Activated T-cell treated with anti-CD3 and anti-CD28 coated beads for 24 hours (primary cell): ENCODE measurements around the gene TIGAR.

ENCODE experiments used
- DNase-seq: peaks from one replicate; pipeline ENCODE4 v3.0.0-alpha.2; 2020; ENCODE audit warnings: low read depth

Gene TIGAR

DNA sequence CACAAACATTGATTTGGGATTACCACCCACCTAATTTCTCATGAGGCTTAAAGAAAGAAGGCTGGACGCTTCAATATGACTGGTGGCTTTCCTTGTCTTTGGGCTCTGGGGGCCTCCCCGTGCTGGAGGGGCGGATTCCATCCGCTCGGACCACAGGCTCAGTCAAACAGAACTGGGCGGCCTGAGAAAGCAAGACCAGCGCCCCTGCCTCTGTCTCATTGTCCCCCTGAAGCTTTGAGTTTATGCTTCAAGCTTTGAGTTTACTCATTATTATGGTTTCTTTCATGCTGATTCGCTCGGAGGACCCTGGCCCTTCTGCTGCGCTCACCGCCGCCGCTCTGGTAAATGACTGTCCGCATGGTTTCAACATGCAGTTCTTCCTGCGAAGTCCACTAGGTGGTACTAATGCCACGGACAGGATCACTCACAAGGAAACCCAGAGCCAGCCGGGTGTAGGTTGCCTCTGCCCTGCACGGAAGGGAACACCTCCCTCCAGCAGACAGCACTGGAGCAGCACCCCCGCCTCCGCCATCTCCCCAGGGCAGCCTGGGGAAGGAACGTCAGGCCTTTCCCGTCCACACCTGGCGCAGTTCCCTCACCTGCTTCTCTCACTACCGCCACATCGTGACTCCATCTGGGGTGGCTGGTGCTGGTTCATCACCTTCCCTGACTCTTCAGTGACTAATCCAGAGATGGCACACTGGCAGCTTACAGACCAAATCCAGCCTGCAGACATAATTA is 13.2 kb upstream of the TIGAR start:
- DNase-seq, result no peak

DNA sequence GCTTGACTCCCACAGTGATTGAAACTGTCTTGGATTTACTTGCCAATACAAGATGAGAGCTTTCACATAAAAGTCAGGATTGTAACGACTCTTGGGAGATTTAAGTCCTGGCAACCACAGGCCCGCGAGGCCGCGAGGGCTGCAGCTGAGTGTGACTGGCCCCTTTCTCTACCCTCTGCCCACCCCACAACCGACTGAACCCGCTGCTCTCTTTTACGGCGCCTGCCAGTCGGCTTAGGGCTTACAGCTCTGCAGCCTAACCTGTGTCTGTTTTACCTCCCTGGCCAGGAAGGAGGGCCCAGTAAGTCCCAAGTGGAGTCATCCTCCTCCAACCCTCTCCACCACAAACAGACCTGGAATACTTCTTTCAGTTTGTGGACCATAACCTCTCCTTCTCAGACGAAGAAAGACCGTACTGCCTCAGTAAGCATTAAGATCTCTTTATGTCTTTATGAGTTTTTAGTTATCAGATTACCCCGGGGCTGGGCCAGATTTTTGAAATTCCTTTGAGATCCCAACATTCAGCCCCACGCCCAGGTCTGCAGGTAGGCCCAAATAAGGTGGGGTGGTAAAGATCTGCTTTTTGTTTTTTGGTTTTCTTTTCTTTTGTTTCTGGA is 12.6 kb upstream of the TIGAR start:
- DNase-seq, result no peak

DNA sequence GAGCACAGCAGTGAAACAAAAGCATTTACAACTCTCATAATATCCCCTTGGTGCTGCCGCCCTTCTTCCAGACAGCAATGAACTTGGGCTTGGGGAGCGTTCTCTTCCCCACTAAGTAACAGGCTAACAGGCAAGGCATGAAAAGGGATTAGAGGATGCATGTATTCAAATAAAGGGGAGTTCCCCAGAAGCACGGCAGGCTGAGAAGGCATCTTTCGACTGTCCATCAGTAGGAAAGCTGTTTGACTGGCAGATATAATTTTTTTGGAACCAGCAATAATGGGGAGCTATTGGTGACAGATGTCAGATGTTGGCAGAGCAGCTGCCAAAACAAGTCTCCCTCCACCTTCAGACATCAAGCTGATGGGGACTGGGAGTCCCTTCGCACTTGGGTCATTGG is 9.2 kb upstream of the TIGAR start:
- DNase-seq, result no peak

DNA sequence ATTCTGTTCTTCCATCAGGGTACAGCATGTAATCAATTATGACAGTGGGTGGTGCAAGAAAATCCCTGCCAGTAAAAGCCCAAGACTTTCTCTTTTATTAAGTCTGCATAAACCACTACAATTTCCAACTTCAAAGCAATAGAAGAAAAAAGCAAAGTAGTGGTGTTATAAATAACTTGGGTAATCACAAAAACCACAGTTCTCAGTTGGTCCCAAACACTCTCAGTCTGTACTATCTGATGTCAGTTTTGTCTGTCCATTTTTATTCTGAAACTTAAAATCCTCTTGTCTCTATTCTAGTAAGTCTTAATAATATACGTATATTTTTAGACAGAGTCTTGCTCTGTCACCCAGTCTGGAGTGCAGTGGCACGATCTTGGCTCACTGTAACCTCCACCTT is 8.8 kb upstream of the TIGAR start:
- no peak for DNase-seq

DNA sequence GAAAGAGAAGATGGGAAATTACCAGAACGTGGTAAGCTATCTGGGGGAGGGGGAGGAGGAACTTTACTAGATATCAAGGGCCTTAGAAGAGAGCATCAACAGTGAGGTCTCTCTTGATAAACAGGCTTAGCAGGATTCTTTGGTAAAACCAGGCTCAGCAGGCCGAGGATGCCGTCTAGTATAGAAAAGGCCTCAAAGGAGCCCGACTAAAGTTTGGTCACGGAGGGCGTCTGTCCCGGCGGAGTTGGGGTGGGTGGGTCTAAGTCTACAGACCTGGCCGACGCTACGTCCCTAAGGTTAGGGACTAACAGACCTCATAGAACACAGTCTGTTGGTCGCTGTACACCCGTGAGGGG is 538 bp upstream of the TIGAR start:
- DNase-seq, result no peak

DNA sequence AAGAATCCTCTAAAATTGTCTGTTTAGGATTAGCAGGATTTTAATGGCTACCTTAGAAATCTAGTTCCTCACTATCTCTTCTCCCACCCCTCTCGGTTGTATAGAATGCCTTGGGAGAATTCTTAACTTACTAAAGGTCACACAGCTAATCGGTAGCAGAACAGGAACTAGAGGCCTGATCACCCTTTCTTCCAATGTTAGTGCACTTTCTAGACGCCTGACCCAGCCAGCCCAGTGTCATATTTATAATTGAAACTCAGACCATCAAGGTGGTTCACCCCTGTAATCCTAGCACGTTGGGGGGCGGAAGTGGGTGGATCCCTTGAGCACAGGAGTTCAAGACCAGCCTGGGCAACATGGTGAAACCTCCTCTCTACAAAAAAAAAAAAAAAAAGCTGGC is 1.7 kb downstream of the TIGAR start:
- DNase-seq, result no peak

DNA sequence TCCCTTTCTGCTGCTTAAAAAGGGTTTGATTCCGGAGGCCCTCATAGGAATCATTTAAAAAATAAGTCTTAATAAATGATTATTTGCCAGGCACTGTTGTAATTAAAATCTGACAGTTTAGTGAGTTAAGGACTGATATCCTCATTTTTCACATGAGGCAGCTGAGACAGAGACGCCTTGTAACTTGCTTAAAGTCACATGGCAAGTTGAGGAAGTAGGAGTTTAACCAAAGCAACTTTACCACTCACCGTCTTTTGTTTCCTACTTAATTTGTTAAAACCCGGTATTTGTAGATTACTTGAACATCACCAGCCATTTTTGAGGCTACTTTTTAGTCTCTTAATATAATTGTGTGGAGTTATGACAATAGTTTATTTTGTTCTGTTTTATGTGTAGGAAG is 2.4 kb downstream of the TIGAR start:
- DNase-seq, result no peak

DNA sequence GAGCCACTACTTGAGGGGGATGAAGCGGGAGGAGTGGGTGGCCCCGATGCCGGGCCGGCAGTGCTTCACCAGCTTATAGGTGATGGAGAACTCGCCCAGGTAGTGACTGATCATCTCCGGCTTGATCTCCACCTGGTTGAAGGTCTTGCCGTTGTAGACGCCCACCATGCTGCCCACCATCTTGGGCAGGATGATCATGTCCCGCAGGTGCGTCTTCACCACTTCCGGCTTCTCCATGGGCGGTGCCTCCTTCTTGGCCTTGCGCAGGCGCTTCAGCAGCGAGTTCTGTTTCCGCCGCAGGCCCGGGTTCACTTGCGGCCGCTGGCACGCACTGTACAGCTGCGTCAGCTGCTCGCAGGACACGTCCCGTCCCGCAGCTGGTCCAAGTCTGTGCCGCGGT is 3.4 kb downstream of the TIGAR start:
- no peak for DNase-seq

DNA sequence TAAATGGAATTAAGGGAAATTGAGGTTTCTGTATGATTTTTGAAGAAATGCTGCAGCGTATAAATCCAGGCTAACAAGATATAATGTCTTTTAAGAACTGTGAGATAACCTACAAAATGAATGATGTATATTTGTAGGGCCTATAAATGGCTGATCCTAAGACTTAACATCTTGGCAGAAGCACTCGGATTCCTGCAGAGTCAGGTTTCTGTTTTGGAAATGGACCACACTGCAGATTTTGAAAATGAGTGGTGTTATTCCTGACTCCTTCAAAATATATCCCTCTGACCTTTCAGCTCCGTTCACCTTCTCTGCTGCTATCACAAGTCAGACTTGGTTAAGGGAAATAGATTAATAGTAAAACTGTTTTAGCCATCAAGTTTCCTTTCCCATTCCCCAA is 5.0 kb downstream of the TIGAR start:
- no peak for DNase-seq

DNA sequence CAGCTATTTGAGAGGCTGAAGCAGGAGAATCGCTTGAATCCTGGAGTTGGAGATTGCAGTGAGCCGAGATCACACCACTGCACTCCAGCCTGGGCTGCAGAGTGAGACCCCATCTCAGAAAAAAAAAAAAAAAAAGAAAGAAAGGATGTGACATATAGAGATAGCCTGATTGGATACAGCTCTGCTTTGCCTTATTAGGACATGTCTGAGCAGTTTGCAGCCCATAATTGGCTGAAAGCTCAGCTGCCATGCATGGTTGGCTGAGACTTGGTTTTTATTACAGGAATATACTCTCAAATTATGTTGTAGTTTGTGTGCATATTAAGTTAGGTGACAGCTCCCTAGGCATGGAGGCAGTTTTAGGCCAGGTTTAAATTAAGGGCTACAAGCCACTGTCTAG is 6.3 kb downstream of the TIGAR start:
- DNase-seq, result no peak

DNA sequence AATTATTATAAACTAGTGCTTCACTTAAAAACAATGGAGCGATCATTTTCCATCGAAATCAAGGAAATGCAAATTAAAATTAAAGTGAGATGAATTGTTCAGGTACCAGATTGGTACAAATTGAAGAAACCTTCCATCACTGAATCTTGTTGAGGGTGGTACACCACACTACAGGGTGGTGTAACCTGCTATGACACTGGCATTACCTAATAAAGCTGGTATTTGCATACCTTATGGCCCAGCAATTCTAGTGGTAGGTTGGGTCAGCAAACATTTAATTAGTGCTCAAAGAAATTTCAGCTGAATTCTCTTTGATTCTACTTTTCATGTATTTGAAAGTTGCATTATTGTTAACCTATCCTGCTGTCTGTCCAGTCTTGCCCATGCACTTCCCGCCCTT is 9.2 kb downstream of the TIGAR start:
- no peak for DNase-seq

DNA sequence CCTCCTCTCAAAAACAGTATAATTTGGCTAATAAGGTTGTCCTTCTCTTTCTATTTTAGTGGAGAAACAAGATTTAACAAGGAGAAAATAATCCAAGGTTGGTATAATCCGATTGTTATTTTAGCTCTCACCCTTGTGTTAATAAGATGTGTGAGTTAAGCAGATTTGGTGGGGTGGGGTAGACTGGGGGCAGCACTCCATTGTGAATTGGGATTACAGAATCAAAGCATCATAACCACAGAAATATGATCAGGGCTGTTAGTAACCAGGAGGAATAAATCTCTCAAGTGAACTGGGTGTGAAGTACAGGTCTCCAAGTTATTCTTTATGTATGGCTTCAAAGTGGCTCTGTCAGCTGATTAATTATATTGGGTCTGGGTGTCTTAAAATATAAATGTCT is 10.2 kb downstream of the TIGAR start:
- DNase-seq, result no peak

DNA sequence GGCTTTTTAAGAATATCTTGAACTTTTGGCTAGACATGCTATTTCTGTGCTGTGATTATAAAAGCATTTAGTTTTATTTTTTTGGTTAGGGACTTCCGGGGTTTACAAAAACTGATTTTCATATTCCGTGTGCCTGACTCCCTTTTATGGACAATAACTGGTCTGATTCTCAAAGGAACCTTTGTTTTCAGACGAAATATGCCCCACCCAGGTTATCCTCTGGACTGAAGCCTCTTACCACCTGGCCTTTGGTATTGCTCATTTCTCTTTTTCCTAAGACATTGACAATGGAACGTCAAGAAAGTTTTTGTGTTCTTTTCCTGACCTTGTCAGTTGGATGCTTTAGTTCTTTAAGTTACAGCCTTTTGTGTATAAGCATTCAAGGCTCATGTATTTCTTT is 10.8 kb downstream of the TIGAR start:
- no peak for DNase-seq

DNA sequence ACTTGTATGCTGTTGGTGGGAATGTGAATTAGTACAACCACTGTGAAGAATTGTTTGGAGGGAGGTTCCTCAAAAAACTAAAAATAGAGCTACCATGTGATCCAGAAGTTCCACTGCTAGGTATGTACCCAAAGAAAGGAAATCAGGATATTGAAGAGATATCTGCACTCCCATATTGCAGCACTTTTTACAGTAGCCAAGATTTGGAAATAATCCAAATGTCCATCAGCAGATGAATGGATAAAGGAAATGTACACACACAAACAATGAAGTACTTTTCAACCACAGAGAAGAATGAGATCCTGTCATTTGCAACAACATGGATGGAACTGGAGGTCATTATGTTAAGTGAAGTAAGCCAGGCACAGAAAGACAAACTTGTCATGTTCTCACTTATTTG is 25.9 kb downstream of the TIGAR start:
- DNase-seq, result no peak

DNA sequence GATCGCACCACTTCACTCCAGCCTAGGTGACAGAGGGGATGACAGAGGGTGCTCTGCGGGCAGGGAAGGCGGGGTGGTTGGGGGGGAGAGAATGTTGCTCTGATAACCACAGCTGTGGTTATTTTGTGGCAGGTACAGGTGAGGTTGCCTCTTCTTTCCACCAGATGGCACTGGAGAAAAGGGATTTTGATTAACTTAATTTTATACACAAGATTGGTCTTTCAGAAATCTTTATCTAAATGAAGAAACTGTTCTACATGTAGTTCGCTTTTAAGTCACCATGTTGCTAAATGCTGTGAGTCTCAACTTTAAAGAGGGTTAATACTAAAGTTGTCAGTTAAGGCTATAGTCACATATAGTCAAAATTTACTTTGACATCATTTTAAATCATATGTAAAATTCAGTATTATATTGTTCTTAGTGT is 32.8 kb downstream of the TIGAR start:
- DNase-seq, result peak; percentile 4

DNA sequence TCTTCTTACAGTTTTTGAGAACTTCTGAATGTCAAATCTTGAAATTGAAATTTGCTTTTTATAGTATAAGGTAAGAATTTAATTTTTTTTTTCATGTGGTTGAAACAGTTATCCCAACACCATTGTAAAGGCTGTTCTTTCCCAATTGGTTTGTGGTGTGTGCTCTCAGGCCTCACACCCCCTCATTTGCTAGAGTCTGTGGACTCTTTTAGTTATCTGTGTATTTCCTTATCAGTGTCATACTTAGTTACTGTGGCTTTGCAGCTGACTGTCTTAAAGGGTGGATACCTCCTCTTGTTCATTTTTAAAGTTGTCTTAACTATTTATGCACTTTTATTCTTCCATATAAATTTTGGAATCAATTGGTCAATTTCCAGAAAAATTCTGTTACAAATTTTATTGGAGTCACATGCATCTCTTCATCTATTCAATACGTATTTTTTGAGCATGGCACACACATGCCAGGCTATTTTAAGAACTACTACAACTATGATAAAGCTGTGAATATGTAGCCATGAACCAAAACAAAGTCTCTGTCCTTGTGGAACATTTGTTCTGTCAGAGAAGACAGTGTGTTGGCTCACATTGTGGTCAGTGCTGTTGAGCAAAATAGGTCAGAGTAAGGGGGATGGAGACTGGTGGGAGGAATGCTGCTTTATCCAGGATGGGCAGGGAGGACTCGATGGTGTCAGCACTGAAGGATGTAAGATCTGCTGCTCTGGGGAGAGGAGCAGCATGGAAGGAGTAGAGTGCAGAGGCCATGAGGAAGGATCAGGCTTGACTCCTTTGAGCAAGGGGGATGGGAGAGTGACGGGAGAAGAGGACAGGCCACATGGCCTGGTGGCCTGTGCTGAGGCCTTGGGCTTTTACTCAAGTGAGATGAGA is 34.4 kb downstream of the TIGAR start:
- no peak for DNase-seq

DNA sequence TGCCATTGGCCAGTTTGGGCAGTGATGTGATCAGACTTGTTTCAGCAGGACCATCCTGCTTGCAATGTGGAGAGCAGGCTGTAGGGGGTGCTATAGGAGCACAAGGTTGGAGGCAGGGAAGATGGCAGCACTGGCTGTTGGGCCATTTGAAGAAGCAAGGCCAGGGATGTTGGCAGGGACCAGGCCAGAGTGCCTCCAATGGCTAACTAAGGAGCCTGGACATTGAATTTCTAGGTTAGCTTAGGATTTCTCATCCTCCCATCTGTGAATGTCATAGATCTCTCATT is 35.0 kb downstream of the TIGAR start:
- peak; percentile 11 for DNase-seq

DNA sequence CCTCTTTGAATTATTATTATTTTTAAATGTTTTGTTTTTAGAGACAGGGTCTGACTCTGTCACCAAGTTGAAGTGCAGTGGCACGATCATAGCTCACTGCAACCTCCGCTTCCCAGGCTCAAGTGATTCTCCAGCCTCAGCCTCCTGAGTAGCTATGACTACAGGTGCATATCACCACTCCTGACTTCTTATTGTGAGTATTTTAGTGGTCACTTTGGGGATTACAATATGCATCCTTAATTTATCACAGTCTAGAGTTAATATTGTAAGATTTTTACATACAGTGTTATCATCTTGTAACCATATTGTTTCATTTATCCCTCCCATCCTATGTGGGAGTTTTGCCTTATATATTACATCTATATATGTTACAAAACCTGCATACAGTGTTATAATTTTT is 45.1 kb downstream of the TIGAR start:
- DNase-seq, result no peak

DNA sequence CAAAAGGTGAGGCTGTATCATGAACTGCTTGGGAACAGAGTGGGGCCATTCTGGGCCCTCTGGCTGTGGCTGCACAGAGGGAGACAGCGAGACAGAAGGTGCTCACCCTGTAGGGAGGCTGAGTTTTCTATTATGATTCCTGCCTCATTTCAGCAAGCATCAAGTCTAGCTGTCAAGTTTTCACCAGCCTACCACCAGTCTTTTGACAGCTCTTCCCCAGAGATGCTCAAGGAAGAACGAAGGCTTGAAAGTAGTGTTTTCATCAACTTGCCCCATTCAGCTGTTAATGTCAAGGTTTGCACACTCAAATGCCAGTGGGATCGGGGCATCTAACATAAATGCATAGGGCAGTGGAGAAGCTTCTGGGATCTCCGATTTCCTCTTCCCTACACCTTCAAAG is 48.5 kb downstream of the TIGAR start:
- no peak for DNase-seq

DNA sequence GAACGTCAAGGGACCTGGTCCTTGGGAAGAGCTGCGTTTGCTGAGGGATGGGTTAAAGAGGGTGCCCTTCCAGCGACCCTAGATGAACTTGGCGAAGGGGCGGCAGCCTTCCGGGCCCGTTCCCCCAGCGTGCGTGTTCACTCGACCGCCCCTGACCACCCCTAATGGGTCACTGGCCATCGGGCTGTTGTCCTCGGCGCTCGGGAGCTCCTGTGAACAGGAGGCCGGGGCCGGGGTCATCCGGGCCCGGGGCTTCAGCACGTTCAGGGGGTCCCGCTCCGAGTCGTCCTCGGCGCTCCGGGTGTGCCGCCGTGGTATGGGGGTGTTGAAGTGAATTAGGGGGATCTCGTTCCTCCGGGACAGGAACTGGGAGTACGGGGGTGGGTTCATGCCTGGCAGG is 49.3 kb downstream of the TIGAR start:
- DNase-seq, result no peak

DNA sequence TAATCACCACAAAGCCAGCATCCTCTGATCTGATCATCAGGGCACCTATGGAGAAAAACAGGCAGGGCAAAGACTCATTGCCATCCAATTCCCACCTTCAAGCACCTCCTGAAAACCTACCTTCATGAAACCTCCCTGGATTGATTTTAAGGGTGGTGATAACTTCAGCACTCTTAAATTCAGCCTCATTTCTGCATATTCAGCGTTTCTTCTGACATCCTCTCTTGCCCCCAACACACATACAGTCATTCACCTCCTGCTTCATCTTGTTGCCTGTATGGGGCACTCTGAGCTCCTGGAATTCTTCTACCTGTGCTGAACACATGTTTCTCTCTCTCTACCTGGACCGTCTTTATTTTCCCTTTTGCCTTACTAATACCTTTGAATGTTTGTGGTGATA is 51.6 kb downstream of the TIGAR start:
- no peak for DNase-seq

DNA sequence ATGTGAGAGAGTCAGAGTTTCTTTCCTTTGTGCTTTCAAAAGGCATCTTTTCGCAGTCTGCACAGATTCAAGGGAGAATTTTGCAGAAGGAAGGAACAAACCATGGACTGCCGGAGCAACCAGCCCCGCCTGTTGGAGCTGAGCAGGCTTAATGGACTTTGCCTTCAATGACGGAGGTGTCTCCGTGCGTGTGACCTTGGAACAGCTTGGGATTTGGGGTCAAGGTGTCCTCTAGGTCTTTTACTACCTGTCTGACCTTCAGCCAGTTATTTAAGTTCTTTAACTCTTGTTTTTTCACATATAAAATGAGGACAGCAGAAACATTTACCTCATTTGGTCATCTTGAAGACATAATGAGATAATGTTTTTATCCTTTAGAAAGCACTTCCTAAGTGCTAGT is 54.4 kb downstream of the TIGAR start:
- no peak for DNase-seq

DNA sequence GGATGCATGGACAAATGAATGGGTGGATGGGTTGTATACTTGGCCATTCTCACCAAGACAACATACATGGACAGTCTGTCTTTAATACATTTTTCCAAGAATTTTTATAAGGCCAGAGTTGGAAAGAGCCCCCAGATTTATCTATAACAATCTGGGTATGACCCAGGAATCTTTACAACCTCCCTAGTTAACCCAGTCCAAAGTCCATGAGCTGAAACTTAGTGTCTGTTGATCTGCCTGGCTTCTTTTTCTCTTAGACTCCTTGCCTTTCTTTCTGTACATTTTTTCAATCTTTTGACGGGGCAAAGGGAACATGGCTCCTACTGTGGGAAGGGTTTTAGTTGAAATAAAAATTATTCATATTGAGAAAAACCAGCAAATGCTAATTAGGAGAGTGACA is 57.8 kb downstream of the TIGAR start:
- DNase-seq, result no peak

DNA sequence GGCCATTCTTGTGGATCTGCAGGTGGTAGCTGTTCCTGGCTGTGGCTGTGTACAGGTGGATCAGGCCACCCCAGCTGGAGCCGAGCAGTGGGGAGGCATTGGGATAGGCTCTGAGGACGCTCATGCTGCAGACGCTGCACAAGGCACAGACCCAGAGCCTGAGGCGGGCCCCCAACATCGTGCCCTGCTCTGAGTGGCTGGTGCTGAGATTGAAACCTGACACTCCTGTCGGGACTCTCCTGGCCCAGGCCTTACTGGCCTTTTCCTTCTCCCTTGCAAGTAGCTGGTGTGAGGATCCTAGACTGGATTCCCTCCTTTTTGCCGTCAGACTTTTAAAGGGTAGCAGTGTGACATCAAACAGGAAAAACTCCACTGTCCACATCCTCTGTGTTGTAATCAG is 58.4 kb downstream of the TIGAR start, which contains the start of gene FGF23:
FGF23 (minus strand) TSS at position 308 of the 400 bp plus-strand sequence; CDS start at position 178, 130 bp downstream.
- no peak for DNase-seq
